Right atrium auricular region (tissue), 2 donors: ENCODE measurements around the gene IRAK1BP1. TPM values are rescaled to one million over a fixed set of nuclear protein-coding genes. Genes with fewer than 3 reads are reported as not detected.

Experiments used
- DNase-seq: peaks from one replicate; pipeline ENCODE4 v3.0.0-alpha.2; 2019; ENCODE audit warnings: low spot score
- H3K27ac ChIP-seq, 2 donors: fragments of 200-600 bp; sonication (generic); 1 replicate in 1 of 2; 2 replicates in 1 of 2; pipeline ENCODE4 v1.5.1; 2016 to 2019
- H3K27me3 ChIP-seq, 2 donors: fragments of 200-600 bp; sonication (generic); one replicate each; pipeline versions ENCODE4 v1.5.1 to v1.6.0; 2017 to 2019
- H3K36me3 ChIP-seq: fragments of 200-600 bp; sonication (generic); one replicate; pipeline ENCODE4 v1.5.1; 2016
- H3K4me1 ChIP-seq, 2 donors: fragments of 200-600 bp; sonication (generic); one replicate each; pipeline versions ENCODE4 v1.5.1 to v1.6.0; 2017 to 2019
- H3K4me3 ChIP-seq, 2 donors: fragments of 200-600 bp; sonication (generic); 1 replicate in 1 of 2; 2 replicates in 1 of 2; pipeline ENCODE4 v1.5.1; 2017 to 2019; ENCODE audit warnings: mild to moderate bottlenecking in 1 of 2, moderate library complexity in 1 of 2
- H3K9me3 ChIP-seq, 2 donors: fragments of 200-600 bp; sonication (generic); one replicate each; pipeline ENCODE4 v1.5.1; 2019
- total RNA-seq, 2 donors: library from RNA; depleted of rRNA; stranded (reverse); fragments of >200 nt; gene quantifications; one replicate each; pipeline ENCODE4 v1.1.0, GENCODE V29; 2016
- TF ChIP-seq, protein P1 (sequence below), 2 donors: fragments of 200-600 bp; sonication (generic); IDR thresholded peaks; one replicate each; pipeline ENCODE4 v1.5.1; 2019; ENCODE audit warnings: antibody characterized with exemption in 2 of 2

IRAK1BP1 gene
- total RNA-seq, 2 donors from 2014 or later: 2.7 to 7.4 TPM

GRCh38 chr6:78896227-78896626, 28.9 kb downstream of the IRAK1BP1 start:
- H3K4me3 ChIP-seq: no peak overlapping the region
- H3K4me1 ChIP-seq: no peaks in the 10 kb centered on the region
- TF ChIP-seq, protein P1, sequence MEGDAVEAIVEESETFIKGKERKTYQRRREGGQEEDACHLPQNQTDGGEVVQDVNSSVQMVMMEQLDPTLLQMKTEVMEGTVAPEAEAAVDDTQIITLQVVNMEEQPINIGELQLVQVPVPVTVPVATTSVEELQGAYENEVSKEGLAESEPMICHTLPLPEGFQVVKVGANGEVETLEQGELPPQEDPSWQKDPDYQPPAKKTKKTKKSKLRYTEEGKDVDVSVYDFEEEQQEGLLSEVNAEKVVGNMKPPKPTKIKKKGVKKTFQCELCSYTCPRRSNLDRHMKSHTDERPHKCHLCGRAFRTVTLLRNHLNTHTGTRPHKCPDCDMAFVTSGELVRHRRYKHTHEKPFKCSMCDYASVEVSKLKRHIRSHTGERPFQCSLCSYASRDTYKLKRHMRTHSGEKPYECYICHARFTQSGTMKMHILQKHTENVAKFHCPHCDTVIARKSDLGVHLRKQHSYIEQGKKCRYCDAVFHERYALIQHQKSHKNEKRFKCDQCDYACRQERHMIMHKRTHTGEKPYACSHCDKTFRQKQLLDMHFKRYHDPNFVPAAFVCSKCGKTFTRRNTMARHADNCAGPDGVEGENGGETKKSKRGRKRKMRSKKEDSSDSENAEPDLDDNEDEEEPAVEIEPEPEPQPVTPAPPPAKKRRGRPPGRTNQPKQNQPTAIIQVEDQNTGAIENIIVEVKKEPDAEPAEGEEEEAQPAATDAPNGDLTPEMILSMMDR (IDR thresholded peaks at IDR 0.05): no peak
- H3K36me3 ChIP-seq: no peaks in the 10 kb centered on the region
- no peak for DNase-seq
- no peak overlapping the region for H3K27ac ChIP-seq
- no peaks in the 10 kb centered on the region for H3K9me3 ChIP-seq
- H3K27me3 ChIP-seq: no peaks in the 10 kb centered on the region

DNA sequence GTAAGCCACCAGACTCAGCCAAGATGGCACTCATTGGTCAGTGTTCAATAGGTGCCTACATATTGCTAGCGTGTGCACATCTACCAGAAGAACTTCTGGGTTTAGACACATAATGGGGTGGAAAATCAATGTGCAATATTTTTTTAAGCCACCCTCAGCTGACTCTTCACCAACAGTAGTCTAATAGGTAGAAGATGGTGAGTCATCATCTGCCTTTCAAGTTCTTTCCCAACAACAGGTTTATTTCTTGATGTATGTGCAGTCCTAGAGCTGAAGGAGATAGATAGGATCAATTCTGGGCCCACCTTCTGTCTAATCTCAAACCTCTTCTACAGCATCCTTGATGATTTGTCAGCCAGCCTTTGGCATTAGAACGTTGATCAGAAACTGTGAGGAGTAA, 41.3 kb downstream of the IRAK1BP1 start:
- no peak for DNase-seq
- Histone ChIP-seq H3K4me3 (no peak overlapping the region), H3K27me3 (no peaks in the 10 kb centered on the region), H3K27ac (no peak overlapping the region), H3K36me3 (no peaks in the 10 kb centered on the region), H3K9me3 (no peaks in the 10 kb centered on the region), H3K4me1 (peaks cover 0 to 13% of the 10 kb centered on the region in 2 donors)
- TF ChIP-seq, protein P1 (IDR thresholded peaks at IDR 0.05): no peak

DNA sequence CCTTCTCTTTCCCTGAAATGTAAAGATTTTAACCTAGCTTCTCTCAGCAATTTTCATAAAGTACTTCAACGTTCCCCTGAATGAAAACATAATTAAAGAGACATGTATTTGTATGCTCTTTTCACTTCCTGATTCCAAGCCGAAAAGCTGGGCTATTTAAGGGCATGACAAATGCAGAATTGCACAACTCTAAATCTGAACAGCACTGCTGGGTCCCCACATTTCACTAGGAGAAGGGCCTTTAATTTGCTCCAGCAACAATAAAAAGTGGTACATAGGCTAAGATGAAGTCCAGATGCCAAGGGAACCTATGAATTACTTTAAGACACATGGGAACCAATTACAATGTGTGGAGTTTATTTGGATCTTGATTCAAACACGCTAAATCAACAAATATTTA, 42.0 kb downstream of the IRAK1BP1 start:
- no peaks in the 10 kb centered on the region for H3K27me3 ChIP-seq
- no peaks in the 10 kb centered on the region for H3K36me3 ChIP-seq
- no peak overlapping the region for H3K27ac ChIP-seq
- no peaks in the 10 kb centered on the region for H3K9me3 ChIP-seq
- DNase-seq: no peak
- TF ChIP-seq, protein P1 (IDR thresholded peaks at IDR 0.05): no peak
- H3K4me1 ChIP-seq: peaks cover 0 to 13% of the 10 kb centered on the region in 2 donors
- H3K4me3 ChIP-seq: no peak overlapping the region

- no peaks in the 10 kb centered on the region for H3K36me3 ChIP-seq
- H3K27me3 ChIP-seq: no peaks in the 10 kb centered on the region
- H3K9me3 ChIP-seq: no peaks in the 10 kb centered on the region
- TF ChIP-seq, protein P1 (IDR thresholded peaks at IDR 0.05): no peak
- H3K4me3 ChIP-seq: peak overlapping the region; percentile 39 to 60
- H3K27ac ChIP-seq: no peak overlapping the region
- peaks cover 0 to 13% of the 10 kb centered on the region in 2 donors for H3K4me1 ChIP-seq
- DNase-seq: no peak
Observed at GRCh38 chr6:78910010-78910409, 42.7 kb downstream of the IRAK1BP1 start.

DNA sequence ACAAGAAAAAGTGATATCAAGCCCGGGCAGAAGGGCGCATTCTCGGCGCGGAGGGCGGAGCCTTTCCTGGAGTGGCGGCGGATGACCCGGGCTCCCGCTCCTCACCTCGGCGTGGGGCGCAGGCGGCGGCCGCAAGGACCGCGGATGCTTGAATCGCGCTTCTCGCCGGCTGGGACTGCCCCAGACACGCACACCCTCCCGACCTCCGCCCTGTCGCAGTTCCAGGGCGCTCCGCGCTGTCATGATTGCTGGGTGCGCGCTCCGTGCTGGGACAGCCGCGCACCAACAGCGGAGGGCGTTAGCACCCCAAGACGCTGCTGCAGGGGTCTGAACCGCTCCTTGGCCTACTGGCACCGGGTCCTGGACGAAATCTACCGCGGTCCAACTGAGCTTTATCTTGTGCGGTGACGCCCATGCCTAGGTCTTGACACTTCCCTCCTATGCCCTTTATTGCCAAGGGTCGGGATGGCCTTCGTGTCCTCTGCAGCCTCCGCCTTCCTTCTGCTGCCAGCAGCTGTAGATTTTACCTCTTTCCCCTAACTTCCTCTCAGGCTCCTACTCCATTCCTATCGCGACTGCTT, 43.3 kb downstream of the IRAK1BP1 start:
- Histone ChIP-seq H3K36me3 (no peaks in the 10 kb centered on the region), H3K4me3 (peak overlapping the region; percentile 39 to 60), H3K9me3 (no peaks in the 10 kb centered on the region), H3K4me1 (peaks cover 0 to 13% of the 10 kb centered on the region in 2 donors), H3K27ac (no peak overlapping the region), H3K27me3 (no peaks in the 10 kb centered on the region)
- TF ChIP-seq, protein P1 (IDR thresholded peaks at IDR 0.05): no peak
- no peak for DNase-seq
